MM.1S (cell line): Measurements from ENCODE around the gene QRICH1.

Source experiments
- DNase-seq: peaks from one replicate; pipeline ENCODE4 v3.0.0-alpha.2; 2015
- H2AFZ ChIP-seq: fragments of 300-600 bp; sonication (generic); 2 replicates; pipeline ENCODE4 v1.6.0; 2016; ENCODE audit warnings: antibody characterized with exemption, low read length
- H3F3A ChIP-seq: fragments of 300-600 bp; sonication (generic); 2 replicates; pipeline ENCODE4 v1.6.1; 2016; ENCODE audit warnings: mild to moderate bottlenecking, antibody characterized with exemption, low read length, moderate library complexity, mixed read lengths; ENCODE audit not compliant: insufficient read depth
- H3K27ac ChIP-seq: fragments of 300-600 bp; sonication (generic); 2 replicates; pipeline ENCODE4 v1.5.1; 2016; ENCODE audit warnings: mild to moderate bottlenecking, low read length
- H3K27me3 ChIP-seq: fragments of 300-600 bp; sonication (generic); replicated peaks from 2 replicates; pipeline ENCODE4 v1.6.0; 2016; ENCODE audit warnings: low read length; ENCODE audit not compliant: insufficient read depth
- H3K36me3 ChIP-seq: fragments of 300-600 bp; sonication (generic); replicated peaks from 2 replicates; pipeline ENCODE4 v1.6.1; 2016; ENCODE audit warnings: mild to moderate bottlenecking, low read length, mixed read lengths; ENCODE audit not compliant: insufficient read depth
- H3K4me1 ChIP-seq: fragments of 300-600 bp; sonication (generic); 2 replicates; pipeline ENCODE4 v1.6.1; 2016; ENCODE audit warnings: low read length, mixed read lengths
- H3K4me2 ChIP-seq: fragments of 300-600 bp; sonication (generic); 2 replicates; pipeline ENCODE4 v1.6.0; 2016; ENCODE audit warnings: low read depth, low read length
- H3K4me3 ChIP-seq: fragments of 300-600 bp; sonication (generic); 2 replicates; pipeline ENCODE4 v1.5.1; 2016; ENCODE audit warnings: low read length, mixed read lengths
- H3K79me2 ChIP-seq: fragments of 300-600 bp; sonication (generic); 2 replicates; pipeline ENCODE4 v1.6.1; 2016; ENCODE audit warnings: mixed run types, low read length, mixed read lengths
- H3K9ac ChIP-seq: fragments of 300-600 bp; sonication (generic); 2 replicates; pipeline ENCODE4 v1.6.1; 2016; ENCODE audit warnings: low read length, mixed read lengths
- H3K9me2 ChIP-seq: fragments of 300-600 bp; sonication (generic); replicated peaks from 2 replicates; pipeline ENCODE4 v1.6.1; 2016; ENCODE audit warnings: mild to moderate bottlenecking, low read length, mixed read lengths; ENCODE audit not compliant: insufficient read depth
- H3K9me3 ChIP-seq: fragments of 300-600 bp; sonication (generic); replicated peaks from 2 replicates; pipeline ENCODE4 v1.6.1; 2016; ENCODE audit warnings: mild to moderate bottlenecking, low read length, mixed read lengths; ENCODE audit not compliant: insufficient read depth
- H4K20me1 ChIP-seq: fragments of 300-600 bp; sonication (generic); 2 replicates; pipeline ENCODE4 v1.6.1; 2016; ENCODE audit warnings: mild to moderate bottlenecking, low read length, moderate library complexity, mixed read lengths; ENCODE audit not compliant: insufficient read depth
- EZH2 ChIP-seq: fragments of 300-600 bp; sonication (generic); optimal IDR thresholded peaks from 2 replicates; pipeline ENCODE3; 2017; ENCODE audit warnings: low read depth, mild to moderate bottlenecking, antibody characterized with exemption, low read length, mixed read lengths
- EZH2phosphoT487 ChIP-seq: fragments of 300-600 bp; sonication (generic); IDR thresholded peaks from 2 replicates; pipeline ENCODE4 v1.6.1; 2018; ENCODE audit warnings: antibody characterized with exemption, low read length
- TF ChIP-seq, protein P1 (sequence below): fragments of 300-600 bp; sonication (generic); IDR thresholded peaks from 2 replicates; pipeline ENCODE4 v1.5.1; 2016; ENCODE audit warnings: antibody characterized with exemption, low read length, mixed read lengths

The QRICH1 gene

DNA sequence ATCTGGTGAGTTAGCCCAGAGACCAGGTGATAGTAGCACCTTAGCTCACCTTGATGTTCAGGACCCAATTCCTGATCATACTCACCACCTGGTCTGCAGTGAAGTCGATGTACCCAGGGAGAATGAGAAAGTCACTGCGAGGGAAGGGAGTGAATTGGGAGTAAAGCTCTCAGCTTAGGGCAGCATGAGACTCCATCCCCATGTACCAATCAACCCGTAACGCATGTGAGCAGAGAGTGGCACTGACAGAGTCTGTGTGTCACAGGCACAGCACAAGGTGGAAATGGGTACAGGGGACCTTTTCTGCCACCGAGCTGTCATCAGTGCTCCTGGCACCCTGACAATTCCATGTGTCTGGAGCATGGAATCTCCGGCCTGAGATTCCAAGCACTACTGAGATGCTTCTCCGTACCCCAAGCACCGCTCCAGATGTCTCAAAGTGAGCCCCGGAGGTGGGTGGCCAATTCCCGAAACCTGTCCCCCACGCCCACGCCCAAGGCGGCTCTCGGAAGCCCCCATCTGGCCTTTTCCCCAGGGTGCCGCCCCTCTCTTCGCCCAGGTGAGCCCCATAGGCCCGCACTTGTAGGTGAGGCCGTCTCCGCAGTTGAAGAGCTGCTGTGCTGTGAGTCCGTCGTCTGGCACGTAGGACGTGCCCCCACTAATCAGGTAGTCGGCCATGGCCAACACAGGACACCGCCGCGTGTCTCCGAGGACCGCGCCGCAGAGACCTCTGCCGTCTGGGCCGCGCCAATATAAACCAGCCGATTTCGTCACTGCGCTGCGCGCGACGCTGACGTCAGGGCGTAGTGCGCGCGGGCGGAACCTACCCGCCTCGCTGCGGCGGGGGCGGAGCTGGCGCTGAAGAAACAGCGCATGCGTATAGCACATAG lies 65.0 kb downstream of the QRICH1 start, which contains the start of gene IMPDH2:
Gene IMPDH2, minus strand, starts transcription at position 726 of the 890 bp plus-strand sequence. Its CDS starts 48 bp downstream, at position 678.
- Histone ChIP-seq H3K4me1 (peaks cover 42% of the 10 kb centered on the region), H3K4me3 (peak within 1 kb of the TSS; percentile 84), H3K9ac (peak within 1 kb of the TSS; percentile 97), H3K4me2 (peak within 1 kb of the TSS; percentile 95), H3K27me3 (no peaks in the 10 kb centered on the region), H3K9me3 (no peaks in the 10 kb centered on the region), H4K20me1 (no peaks in the 10 kb centered on the region), H2AFZ (peak within 1 kb of the TSS; percentile 21; the same call in 1 of the 2 replicates), H3F3A (peaks cover 43% of the 10 kb centered on the region), H3K9me2 (no peaks in the 10 kb centered on the region), H3K79me2 (peaks cover 52% of the 10 kb centered on the region), H3K27ac (peak within 1 kb of the TSS; percentile 61), H3K36me3 (peaks cover 13% of the 10 kb centered on the region)
- peak; percentile 96 for DNase-seq
- TF ChIP-seq EZH2phosphoT487: no peak
- TF ChIP-seq, protein P1, sequence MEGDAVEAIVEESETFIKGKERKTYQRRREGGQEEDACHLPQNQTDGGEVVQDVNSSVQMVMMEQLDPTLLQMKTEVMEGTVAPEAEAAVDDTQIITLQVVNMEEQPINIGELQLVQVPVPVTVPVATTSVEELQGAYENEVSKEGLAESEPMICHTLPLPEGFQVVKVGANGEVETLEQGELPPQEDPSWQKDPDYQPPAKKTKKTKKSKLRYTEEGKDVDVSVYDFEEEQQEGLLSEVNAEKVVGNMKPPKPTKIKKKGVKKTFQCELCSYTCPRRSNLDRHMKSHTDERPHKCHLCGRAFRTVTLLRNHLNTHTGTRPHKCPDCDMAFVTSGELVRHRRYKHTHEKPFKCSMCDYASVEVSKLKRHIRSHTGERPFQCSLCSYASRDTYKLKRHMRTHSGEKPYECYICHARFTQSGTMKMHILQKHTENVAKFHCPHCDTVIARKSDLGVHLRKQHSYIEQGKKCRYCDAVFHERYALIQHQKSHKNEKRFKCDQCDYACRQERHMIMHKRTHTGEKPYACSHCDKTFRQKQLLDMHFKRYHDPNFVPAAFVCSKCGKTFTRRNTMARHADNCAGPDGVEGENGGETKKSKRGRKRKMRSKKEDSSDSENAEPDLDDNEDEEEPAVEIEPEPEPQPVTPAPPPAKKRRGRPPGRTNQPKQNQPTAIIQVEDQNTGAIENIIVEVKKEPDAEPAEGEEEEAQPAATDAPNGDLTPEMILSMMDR: 0 out of 2 replicates have a peak, but pooled peaks have one; percentile 16

- peaks cover 14% of the 10 kb centered on the region for H3K36me3 ChIP-seq
These were observed 65.6 kb downstream of the QRICH1 start for GRCh38 chr3:49028298-49028672.

DNA sequence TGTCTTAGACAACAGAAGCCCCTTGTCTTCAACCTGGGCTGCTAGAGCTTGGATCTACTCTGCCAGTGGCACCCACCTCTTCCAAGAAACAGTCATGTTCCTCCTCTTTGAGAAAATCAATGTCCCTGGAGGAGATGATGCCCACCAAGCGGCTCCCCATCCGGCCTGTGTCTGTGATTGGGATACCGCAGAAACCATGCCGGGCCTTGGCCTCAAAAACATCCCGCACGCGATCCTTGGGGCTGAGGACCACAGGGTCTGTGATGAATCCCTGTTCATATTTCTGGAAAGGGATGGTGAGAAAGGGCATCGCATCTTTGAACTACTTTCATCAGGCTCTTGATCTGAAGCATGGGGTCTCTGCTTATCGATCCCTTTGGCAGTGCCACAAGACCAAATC lies 66.2 kb downstream of the QRICH1 start:
- no peak overlapping the region; the same call in 1 of the 2 replicates for H3K27ac ChIP-seq
- H3F3A ChIP-seq: peaks cover 53% of the 10 kb centered on the region
- H3K27me3 ChIP-seq: no peaks in the 10 kb centered on the region
- no peaks in the 10 kb centered on the region for H3K9me3 ChIP-seq
- H3K9ac ChIP-seq: no peak overlapping the region
- H3K4me3 ChIP-seq: no peak overlapping the region
- no peaks in the 10 kb centered on the region for H3K9me2 ChIP-seq
- H3K4me1 ChIP-seq: peaks cover 52% of the 10 kb centered on the region
- H2AFZ ChIP-seq: no peak overlapping the region
- no peaks in the 10 kb centered on the region for H4K20me1 ChIP-seq
- DNase-seq: no peak
- H3K4me2 ChIP-seq: peak overlapping the region; percentile 95; the same call in 1 of the 2 replicates
- peaks cover 64% of the 10 kb centered on the region for H3K79me2 ChIP-seq
- H3K36me3 ChIP-seq: peaks cover 14% of the 10 kb centered on the region
- TF ChIP-seq, protein P1: no peak
- TF ChIP-seq EZH2 (no peak), EZH2phosphoT487 (no peak)

More at GRCh38 chr3:49028298-49028672, 65.6 kb downstream of the QRICH1 start:
- TF ChIP-seq EZH2phosphoT487: no peak
- no peak for TF ChIP-seq EZH2
- TF ChIP-seq, protein P1: no peak
- Histone ChIP-seq H3F3A (peaks cover 47% of the 10 kb centered on the region), H3K27ac (peak overlapping the region; percentile 61), H3K79me2 (peaks cover 58% of the 10 kb centered on the region), H4K20me1 (no peaks in the 10 kb centered on the region), H3K4me1 (peaks cover 46% of the 10 kb centered on the region), H3K4me3 (peak overlapping the region; percentile 84), H3K9me2 (no peaks in the 10 kb centered on the region), H3K4me2 (peak overlapping the region; percentile 95), H2AFZ (no peak overlapping the region), H3K27me3 (no peaks in the 10 kb centered on the region), H3K9me3 (no peaks in the 10 kb centered on the region), H3K9ac (peak overlapping the region; percentile 97)
- DNase-seq: no peak
